Cardiac fibroblast (primary cell): ENCODE results near the gene ABR.
A peak's percentile ranks its signal among the peaks of the same experiment; 100 is the strongest.
"Not testable (repeated sequence)": the region's sequence is repeated elsewhere in the genome, so short reads cannot be mapped to it uniquely, and the experiment has no call there.

Experiments
- DNase-seq, 2 donors: peaks; one replicate each; pipeline versions ENCODE4 v3.0.0 to v3.0.0-alpha.2; 2010; ENCODE audit warnings: low read depth in 2 of 2
- H3K4me3 ChIP-seq, 2 donors: replicated peaks in 1 of 2; 1 replicate in 1 of 2; 2 replicates in 1 of 2; pipeline ENCODE4 v1.5.1; 2011; ENCODE audit warnings: low read depth in 2 of 2, low read length in 2 of 2, mild to moderate bottlenecking in 2 of 2, moderate library complexity in 1 of 2
- TF ChIP-seq, protein P1 (sequence below): IDR thresholded peaks from one replicate; pipeline ENCODE4 v1.5.1; 2011; ENCODE audit warnings: low read depth, mild to moderate bottlenecking, low read length, inconsistent platforms

The ABR gene

DNA sequence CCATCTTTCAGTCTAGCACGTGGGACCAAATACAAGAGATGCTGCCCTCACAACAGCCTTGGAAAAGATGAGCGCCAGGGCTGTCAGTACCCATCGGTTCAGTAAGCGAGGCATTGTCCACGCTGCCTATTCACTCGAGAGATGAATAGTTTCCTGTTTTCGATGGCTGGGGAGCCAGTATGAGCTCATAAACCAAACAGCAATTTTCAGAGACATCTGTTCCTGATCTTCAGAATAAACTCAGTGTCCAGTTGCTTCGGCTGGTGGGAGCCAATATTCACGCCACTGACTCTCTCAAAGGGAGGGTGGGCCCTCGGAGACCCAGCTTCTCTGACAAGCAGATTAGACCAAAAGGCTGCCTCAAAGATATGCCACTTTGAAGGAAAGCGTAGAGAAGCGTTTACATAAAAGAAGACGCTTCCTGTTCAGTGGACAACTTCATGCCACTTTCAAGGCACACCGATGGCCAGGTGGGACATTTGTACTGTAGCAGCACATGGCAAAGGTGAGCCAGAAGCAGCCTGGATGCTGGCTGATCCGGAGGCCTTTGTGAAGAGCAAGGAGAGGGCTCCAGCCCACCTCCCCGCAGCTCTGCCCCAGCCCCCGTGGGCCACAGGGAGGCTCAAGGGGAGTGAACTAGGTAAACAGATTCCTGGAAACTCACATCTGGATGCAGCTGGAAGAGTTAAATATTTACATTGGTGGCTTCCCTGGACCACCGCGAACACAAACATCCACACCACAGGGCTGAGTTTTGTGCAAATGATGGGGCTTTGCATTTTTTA lies 176.8 kb downstream of the ABR start:
- peak; percentile 48 to 84 for DNase-seq

DNA sequence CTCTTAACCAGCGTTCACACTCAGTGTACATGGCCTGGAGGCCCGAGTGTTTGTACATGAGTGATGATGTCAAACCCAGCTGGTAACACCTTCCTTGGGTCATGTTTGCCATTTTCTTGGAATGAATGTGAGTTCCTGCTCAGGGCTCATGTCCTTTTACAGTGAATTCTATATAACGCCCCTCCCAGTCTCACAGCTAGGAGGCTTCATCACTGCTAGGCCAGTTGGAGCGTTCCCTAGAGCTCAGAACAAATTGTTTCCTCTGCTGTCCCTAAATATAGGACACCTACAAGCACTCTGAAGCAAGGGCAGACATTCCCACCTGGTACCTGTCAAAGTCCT lies 177.4 kb downstream of the ABR start:
- H3K4me3 ChIP-seq, result no peak overlapping the region
- DNase-seq, result peak; percentile 43 to 78
- TF ChIP-seq, protein P1, sequence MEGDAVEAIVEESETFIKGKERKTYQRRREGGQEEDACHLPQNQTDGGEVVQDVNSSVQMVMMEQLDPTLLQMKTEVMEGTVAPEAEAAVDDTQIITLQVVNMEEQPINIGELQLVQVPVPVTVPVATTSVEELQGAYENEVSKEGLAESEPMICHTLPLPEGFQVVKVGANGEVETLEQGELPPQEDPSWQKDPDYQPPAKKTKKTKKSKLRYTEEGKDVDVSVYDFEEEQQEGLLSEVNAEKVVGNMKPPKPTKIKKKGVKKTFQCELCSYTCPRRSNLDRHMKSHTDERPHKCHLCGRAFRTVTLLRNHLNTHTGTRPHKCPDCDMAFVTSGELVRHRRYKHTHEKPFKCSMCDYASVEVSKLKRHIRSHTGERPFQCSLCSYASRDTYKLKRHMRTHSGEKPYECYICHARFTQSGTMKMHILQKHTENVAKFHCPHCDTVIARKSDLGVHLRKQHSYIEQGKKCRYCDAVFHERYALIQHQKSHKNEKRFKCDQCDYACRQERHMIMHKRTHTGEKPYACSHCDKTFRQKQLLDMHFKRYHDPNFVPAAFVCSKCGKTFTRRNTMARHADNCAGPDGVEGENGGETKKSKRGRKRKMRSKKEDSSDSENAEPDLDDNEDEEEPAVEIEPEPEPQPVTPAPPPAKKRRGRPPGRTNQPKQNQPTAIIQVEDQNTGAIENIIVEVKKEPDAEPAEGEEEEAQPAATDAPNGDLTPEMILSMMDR, result no peak

More for the DNA sequence above, 176.8 kb downstream of the ABR start:
- TF ChIP-seq, protein P1, result no peak
- no peak overlapping the region for H3K4me3 ChIP-seq

DNA sequence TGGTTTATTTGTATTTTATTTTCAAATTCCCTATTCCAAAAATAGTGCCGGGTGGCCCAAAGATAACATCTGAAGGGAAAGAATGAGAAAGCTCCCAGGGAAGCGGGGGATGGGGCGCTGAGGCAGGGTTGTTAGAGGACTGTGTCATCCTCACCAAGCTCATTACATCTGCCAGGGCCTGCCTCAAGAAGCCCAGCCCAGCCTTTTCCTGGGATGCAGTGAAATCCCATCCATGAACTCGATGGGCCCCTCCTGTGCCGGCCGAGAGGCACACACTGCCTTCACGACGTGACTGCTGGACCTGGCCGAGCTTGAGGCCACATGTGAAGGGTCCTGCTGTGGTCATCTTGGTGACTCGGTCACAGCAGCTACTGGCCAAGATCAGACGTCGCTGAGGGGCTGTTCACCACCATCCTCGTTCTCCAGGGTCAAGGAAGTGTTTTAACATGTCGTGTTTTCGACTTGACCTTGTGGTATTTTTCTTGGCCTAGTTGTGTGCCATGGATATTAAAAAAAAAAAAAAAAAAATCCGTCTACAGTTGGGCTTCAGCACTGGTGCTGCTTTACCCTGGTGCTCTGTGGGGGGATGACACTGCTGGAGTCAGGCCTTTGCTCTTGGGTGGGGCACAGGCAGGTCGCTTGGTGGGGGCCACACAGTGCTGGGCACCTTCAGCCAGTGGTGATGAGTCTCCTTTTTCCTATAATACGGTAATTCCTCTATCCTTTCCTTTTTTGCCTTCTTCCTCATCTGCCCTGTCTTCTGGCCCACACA lies 178.0 kb downstream of the ABR start:
- DNase-seq, result peak; percentile 59 to 78
- no peak overlapping the region for H3K4me3 ChIP-seq

DNA sequence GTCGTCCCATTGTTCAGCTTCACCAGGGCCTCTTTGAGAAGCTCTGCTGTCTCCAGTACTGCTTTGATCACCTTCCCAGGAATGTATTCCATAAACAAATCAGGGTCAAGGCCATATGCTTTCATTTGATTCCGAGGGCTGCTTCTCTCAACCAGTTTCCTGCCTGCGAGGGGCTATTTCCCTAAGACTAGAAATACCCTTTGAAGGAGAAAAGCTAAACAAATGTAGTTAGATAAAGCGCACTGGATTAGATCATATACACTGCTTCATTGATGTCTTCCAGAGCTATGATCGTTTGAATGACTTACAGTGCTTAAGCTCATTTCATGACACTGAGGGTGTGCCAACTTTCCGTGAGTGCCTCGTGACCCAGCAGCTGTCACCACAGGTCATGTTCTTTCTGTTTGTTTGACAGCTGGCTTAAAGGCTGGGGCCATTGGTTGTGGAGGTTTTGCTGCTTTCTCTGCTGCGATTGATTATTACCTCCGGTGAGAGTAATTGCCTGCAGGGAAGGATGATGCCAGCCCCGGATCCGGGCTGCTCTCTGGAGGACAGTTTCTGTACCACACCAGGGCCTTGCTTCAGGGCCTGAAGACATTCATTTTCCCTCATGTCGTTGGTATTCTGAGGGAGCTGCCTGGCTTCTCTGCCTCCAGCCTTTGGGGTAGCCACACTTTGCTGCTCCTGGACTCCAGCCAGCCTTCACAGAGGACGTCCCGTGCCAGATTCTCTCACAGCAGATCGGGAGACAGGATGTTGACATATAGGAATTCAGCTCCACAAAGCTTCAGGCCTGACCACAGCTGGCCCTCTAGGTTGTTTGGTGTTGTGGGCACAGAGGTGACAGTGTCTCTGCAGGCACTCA lies 179.0 kb downstream of the ABR start:
- TF ChIP-seq, protein P1, result no peak
- peak; percentile 61 to 80 for DNase-seq
- no peak overlapping the region for H3K4me3 ChIP-seq

More for the DNA sequence above, 178.0 kb downstream of the ABR start:
- TF ChIP-seq, protein P1, result no peak

DNA sequence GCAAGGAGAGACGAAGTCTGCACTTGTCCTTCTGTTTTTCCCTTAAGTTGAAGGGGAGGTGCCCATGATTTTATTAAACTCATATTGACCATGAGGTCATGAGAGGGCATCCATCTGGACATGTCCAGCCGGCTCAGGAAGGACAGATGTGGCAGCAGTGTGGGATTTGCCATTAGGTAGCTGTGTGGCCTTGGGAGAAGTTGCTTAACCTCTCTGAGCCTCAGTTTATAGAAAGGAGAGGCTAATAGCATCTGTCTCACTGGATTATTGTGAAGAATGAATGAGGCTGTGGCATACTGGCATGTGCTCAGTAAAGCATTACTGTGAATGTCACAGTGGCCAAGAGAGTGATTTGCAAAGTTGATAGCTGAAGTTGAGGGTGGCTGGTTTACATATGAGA lies 181.7 kb downstream of the ABR start:
- peak overlapping the region; percentile 87 to 100 for H3K4me3 ChIP-seq
- TF ChIP-seq, protein P1, result no peak
- DNase-seq, result no peak

DNA sequence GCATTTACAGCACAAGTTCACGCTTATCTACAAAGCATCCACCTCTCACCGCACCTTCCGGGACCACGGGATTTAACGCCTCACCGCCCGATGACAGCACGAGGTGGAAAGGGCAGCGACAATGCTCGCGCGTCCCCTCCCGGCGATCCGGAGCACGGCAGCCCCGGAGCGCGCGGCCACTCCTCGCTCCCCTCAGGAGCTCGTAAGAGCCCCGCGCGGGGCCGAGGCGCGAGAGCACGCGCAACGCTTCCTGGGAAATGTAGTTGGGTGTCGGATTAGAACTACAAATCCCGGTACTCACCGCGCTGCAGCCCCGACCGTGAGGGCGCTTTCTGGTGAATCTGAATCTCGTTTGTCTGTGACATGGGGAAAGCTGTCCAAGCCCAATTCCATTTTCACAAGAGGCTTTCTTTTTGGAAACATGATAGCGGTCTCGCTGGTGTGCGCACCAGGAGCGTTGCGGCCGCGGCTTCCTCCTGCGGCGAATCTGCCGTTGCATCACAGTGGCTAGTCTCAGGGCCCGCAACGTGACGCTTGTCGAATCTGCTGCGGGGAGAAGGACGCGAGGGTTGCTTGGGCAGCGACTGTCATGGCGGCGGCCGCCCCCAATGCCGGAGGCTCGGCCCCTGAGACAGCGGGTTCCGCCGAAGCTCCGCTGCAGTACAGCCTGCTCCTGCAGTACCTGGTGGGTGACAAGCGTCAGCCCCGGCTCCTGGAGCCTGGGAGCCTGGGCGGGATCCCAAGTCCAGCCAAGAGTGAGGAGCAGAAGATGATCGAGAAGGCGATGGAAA lies 183.0 kb downstream of the ABR start, which contains the start of gene TIMM22:
Gene TIMM22, plus strand, starts transcription at position 576 of the 791 bp plus-strand sequence. Its CDS starts 14 bp downstream, at position 590.
- DNase-seq, result peak; percentile 99
- TF ChIP-seq, protein P1, result peak; percentile 70
- peak within 1 kb of the TSS; percentile 87 to 100 for H3K4me3 ChIP-seq

DNA sequence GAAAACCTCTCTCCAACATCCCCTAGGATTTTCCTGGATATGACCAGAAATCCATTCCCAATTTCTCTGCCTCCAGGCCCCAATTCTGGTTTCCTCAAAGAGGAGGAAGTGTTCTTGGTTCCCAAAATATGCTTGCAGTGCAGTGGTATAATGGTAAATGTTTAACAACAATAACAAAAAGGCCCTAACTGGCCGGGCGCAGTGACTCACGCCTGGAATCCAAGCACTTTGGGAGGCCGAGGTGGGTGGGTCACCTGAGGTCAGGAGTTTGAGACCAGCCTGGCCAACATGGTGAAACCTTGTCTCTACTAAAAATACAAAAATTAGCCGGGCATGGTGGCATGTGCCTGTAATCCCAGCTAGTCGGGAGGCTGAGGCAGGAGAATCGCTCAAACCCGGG lies 184.5 kb downstream of the ABR start:
- not testable (repeated sequence) for DNase-seq, H3K4me3 ChIP-seq
